ENCODE results near the gene WSCD2. TPM values are rescaled to one million over a fixed set of nuclear protein-coding genes. Genes with fewer than 3 reads are reported as not detected.

The WSCD2 gene
- total and polyA plus RNA-seq, 2 of the 4 experiments (the other 2 are of a cell fraction), result not detected

DNA sequence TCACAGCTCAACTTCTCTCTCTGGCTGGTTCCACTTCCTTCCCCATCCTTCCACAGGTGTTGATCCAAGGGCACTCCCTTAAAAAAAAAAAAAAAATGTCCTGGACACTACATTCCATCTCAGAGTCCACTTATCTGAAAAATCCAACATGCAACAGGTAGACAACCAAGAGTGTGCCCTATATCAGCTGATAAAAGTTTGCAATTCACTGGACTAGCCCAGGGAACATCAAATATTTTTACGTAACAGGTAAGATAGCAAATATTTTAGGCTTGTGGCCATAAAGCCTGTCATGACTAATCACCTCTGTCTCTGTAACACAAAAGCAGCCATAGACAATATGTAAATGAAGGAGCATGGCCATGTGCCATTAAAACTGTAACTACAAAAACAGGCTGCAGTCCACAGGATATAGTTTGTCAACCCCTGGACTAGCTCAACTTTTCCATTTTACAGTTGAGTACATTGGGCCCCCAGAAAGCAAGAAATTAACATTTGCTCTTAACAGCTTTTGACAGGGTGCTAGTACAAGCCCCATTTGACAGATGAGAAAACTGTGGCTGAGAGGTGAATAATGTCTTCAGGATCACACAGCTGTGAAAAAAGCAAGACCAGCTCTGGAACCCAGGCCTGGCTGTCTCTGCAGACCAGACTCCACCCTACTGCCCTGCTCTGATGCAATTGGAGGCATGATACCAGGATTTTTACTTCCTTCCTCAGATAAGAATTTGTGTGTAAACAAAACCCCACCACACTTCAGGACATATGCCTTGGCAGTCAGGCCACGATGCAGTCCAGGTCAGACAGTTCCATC, 141.2 kb downstream of the WSCD2 start:
- H3K4ac ChIP-seq (ENCODE audit: low read depth, low read length), result no peak overlapping the region
- H2BK120ac ChIP-seq (ENCODE audit: low read depth, low read length), result no peak overlapping the region
- no peaks in the 10 kb centered on the region for H3K4me1 ChIP-seq (ENCODE audit: control insufficient read depth, insufficient read depth, low read length)
- in situ Hi-C loops (cut with MboI; ENCODE audit: low sequenced_read_pairs), result no loop called here
- H3K27me3 ChIP-seq (ENCODE audit: control insufficient read depth, insufficient read depth, low read length), result no peaks in the 10 kb centered on the region
- no peak overlapping the region for H4K91ac ChIP-seq (ENCODE audit: insufficient read depth, low read depth, low read length)
- H2BK5ac ChIP-seq (ENCODE audit: low read depth, low read length, poor library complexity, severe bottlenecking), result no peak overlapping the region
- no peak overlapping the region for H4K5ac ChIP-seq (ENCODE audit: low read depth, low read length)
- POLR2A ChIA-PET (ENCODE audit: unreplicated experiment), result no interaction called here
- no peaks in the 10 kb centered on the region for H4K20me1 ChIP-seq (ENCODE audit: insufficient read depth, low read length)
- no peak overlapping the region for H3K4me3 ChIP-seq (ENCODE audit: insufficient read depth, low read depth, low read length)
- no TSS peak for BruUV-seq (replicated peaks)
- DNase-seq (no peak), ATAC-seq (ENCODE audit: low read depth) (no peak)
- no peak overlapping the region for H2BK20ac ChIP-seq (ENCODE audit: low read depth, low read length)
- dilution Hi-C loops (cut with HindIII; ENCODE audit: low sequenced_read_pairs, unreplicated experiment), result no loop called here
- no peaks in the 10 kb centered on the region for H3K36me3 ChIP-seq (ENCODE audit: control insufficient read depth, insufficient read depth, low read length)
- H3K14ac ChIP-seq (replicated peaks; ENCODE audit: low read depth, low read length), result no peak overlapping the region
- TF ChIP-seq, protein P1, sequence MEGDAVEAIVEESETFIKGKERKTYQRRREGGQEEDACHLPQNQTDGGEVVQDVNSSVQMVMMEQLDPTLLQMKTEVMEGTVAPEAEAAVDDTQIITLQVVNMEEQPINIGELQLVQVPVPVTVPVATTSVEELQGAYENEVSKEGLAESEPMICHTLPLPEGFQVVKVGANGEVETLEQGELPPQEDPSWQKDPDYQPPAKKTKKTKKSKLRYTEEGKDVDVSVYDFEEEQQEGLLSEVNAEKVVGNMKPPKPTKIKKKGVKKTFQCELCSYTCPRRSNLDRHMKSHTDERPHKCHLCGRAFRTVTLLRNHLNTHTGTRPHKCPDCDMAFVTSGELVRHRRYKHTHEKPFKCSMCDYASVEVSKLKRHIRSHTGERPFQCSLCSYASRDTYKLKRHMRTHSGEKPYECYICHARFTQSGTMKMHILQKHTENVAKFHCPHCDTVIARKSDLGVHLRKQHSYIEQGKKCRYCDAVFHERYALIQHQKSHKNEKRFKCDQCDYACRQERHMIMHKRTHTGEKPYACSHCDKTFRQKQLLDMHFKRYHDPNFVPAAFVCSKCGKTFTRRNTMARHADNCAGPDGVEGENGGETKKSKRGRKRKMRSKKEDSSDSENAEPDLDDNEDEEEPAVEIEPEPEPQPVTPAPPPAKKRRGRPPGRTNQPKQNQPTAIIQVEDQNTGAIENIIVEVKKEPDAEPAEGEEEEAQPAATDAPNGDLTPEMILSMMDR (conservative IDR thresholded peaks at IDR 0.05; ENCODE audit: low read depth, low read length), result no peak
- TF ChIP-seq POLR2A (IDR thresholded peaks at IDR 0.05; ENCODE audit: low read depth, low read length) (no peak), FOS (IDR thresholded peaks at IDR 0.05; ENCODE audit: low read depth, low read length) (no peak), RAD21 (IDR thresholded peaks at IDR 0.05; ENCODE audit: low read length) (no peak), CHD1 (IDR thresholded peaks at IDR 0.05; ENCODE audit: low read depth, low read length) (no peak)
- no CpG with 5 or more reads among the region's 2 CpGs for WGBS, 2 experiments (ENCODE audit: extremely low coverage in 2 of 2, insufficient read length in 1 of 2)
- no peak overlapping the region for H2AFZ ChIP-seq (replicated peaks; ENCODE audit: low read length, poor library complexity)
- no peak overlapping the region for H4K8ac ChIP-seq (ENCODE audit: low read depth in 2 of 2, low read length in 2 of 2)
- no peak overlapping the region for H3K27ac ChIP-seq (ENCODE audit: insufficient read depth, low read length)
- H3K56ac ChIP-seq (ENCODE audit: extremely low read depth, insufficient read depth, low read length), result no peak overlapping the region
- no peaks in the 10 kb centered on the region for H3K79me1 ChIP-seq (ENCODE audit: low read depth in 1 of 2, low read length in 2 of 2)
- no peaks in the 10 kb centered on the region; the same call in 1 of the 2 replicates for H3K9me3 ChIP-seq (ENCODE audit: control insufficient read depth, insufficient read depth, low read length)
- intact Hi-C loops (cut with micrococcal nuclease), result no loop called here
- no peak overlapping the region for H2BK15ac ChIP-seq (ENCODE audit: low read depth, low read length)
- no peak overlapping the region for H3K23ac ChIP-seq (ENCODE audit: low read depth, low read length)
- no peak overlapping the region for H3K9ac ChIP-seq (ENCODE audit: low read depth, low read length)
- no peak overlapping the region for H2AK9ac ChIP-seq (replicated peaks; ENCODE audit: low read depth, low read length, poor library complexity)
- no peak overlapping the region for H3K18ac ChIP-seq (ENCODE audit: low read depth, low read length)
- no peaks in the 10 kb centered on the region for H3K9me1 ChIP-seq (ENCODE audit: insufficient read depth, low read length)
- no peak overlapping the region for H2AK5ac ChIP-seq (ENCODE audit: low read depth, low read length)
- CTCF ChIA-PET, result no interaction called here
- no peak overlapping the region for H3K4me2 ChIP-seq (ENCODE audit: low read depth, low read length)

Data from IMR-90 (cell line).